PFSK-1 (cell line): ENCODE measurements around the gene ATF7.

Experiments used
- FOXP2 ChIP-seq: optimal IDR thresholded peaks from 2 replicates; pipeline ENCODE3; 2011; ENCODE audit warnings: borderline replicate concordance, control low read depth, inconsistent platforms; ENCODE audit not compliant: insufficient read depth; ENCODE audit errors: extremely low read length, extremely low read depth
- POLR2AphosphoS5 ChIP-seq: IDR thresholded peaks from 2 replicates; pipeline ENCODE4 v1.6.1; 2012; ENCODE audit warnings: low read depth, mild to moderate bottlenecking, control low read depth, low read length, moderate library complexity
- SIN3A ChIP-seq: IDR thresholded peaks from 2 replicates; pipeline ENCODE4 v1.6.1; 2012; ENCODE audit warnings: mild to moderate bottlenecking, low read length, moderate library complexity, borderline replicate concordance; ENCODE audit not compliant: insufficient read depth
- TAF1 ChIP-seq: IDR thresholded peaks from 2 replicates; pipeline ENCODE4 v1.6.1; 2012; ENCODE audit warnings: low read length, control low read depth, borderline replicate concordance; ENCODE audit not compliant: insufficient read depth
- TF ChIP-seq, protein P1 (sequence below), 2 experiments: IDR thresholded peaks; 2 replicates each; pipeline versions ENCODE4 v1.6.1 to v1.8.0; 2011 to 2012; ENCODE audit warnings: low read depth in 2 of 2, low read length in 2 of 2, control low read depth in 1 of 2, inconsistent platforms in 1 of 2, mild to moderate bottlenecking in 1 of 2, moderate library complexity in 1 of 2; ENCODE audit not compliant: insufficient read depth in 1 of 2

The ATF7 gene

DNA sequence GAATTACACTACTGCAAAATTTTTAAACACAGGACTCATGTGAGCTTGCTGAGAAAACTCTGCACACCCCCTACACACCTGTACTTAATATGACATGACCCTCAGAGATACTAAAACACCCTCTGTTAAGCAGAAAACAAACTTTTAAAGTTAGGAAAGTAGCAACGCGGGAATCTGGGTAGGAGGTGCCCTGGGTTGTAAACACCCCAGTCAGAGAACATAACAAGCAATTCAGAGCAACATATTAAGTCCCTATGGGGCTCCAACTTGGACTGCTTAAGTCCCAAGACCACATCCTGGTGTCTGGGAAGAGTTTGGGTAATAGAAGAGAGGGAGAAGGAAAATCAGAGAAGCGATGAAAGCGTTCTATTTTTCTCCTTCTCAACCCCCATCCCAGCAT is 1.2 kb downstream of the ATF7 start:
- TF ChIP-seq TAF1, result no peak
- no peak for TF ChIP-seq POLR2AphosphoS5
- TF ChIP-seq SIN3A, result no peak
- TF ChIP-seq, protein P1, sequence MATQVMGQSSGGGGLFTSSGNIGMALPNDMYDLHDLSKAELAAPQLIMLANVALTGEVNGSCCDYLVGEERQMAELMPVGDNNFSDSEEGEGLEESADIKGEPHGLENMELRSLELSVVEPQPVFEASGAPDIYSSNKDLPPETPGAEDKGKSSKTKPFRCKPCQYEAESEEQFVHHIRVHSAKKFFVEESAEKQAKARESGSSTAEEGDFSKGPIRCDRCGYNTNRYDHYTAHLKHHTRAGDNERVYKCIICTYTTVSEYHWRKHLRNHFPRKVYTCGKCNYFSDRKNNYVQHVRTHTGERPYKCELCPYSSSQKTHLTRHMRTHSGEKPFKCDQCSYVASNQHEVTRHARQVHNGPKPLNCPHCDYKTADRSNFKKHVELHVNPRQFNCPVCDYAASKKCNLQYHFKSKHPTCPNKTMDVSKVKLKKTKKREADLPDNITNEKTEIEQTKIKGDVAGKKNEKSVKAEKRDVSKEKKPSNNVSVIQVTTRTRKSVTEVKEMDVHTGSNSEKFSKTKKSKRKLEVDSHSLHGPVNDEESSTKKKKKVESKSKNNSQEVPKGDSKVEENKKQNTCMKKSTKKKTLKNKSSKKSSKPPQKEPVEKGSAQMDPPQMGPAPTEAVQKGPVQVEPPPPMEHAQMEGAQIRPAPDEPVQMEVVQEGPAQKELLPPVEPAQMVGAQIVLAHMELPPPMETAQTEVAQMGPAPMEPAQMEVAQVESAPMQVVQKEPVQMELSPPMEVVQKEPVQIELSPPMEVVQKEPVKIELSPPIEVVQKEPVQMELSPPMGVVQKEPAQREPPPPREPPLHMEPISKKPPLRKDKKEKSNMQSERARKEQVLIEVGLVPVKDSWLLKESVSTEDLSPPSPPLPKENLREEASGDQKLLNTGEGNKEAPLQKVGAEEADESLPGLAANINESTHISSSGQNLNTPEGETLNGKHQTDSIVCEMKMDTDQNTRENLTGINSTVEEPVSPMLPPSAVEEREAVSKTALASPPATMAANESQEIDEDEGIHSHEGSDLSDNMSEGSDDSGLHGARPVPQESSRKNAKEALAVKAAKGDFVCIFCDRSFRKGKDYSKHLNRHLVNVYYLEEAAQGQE (IDR thresholded peaks at IDR 0.05; ENCODE audit: insufficient read depth in 1 of 2, low read depth in 2 of 2, low read length in 2 of 2), result no peak
- no peak for TF ChIP-seq FOXP2

DNA sequence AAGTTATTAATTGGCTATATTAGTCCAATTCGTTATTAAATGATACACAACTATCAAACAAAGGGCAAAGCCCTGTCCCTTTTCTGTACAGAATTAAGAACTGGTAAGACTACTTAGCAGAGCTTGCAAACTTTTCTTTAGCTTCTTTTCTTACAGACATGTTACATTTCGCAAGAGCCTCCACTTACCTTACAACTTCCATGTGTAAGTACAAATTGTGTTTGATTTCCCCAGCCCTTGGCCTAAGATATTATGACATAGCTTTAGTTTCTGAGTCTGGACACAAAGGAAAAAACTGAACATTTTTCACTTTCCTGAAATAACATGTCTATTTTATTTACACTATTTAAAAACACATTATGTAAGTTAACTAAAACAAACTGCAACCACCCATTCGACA is 1.7 kb downstream of the ATF7 start:
- TF ChIP-seq, protein P1 (IDR thresholded peaks at IDR 0.05; ENCODE audit: insufficient read depth in 1 of 2, low read depth in 2 of 2, low read length in 2 of 2), result no peak
- TF ChIP-seq POLR2AphosphoS5 (no peak), SIN3A (no peak), TAF1 (no peak), FOXP2 (no peak)

DNA sequence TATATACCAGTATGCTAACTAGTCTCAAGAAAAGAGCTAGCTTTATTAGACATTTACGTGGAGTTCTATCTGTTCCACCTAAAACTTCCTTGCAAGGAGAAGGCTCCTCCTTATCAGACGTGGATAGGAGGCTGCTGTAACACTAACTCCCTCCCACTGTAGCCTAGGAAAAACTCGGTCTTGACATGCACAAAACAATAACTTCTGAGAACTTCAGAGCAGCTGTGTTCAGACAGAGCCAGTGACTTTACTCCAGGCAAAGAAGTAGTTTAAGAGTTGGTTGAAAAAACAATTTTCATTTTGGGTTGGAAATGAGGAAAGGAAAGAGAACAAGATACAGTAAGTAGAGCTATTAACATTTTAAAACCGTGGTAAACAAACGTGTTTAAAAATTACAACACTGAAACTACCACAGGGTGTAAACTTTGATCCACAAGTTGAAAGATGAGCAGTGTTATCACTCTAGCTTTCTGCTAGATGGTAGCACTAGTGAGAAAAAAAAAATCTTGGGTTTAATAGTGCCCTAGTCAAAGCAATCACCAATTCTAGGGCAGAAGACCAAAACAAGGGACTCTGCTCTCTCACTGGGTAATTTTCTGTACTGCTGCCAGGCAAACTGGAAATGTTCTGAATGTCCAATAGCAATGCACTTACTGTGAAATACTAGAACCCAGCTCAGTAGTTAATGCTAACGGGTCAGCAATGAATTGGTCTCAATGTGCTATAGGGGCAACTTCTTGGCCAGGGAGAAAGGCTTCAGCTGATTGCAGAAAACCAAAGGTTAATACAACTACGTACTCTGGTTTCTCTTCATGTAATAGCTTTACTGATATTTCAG is 2.4 kb downstream of the ATF7 start:
- no peak for TF ChIP-seq POLR2AphosphoS5

DNA sequence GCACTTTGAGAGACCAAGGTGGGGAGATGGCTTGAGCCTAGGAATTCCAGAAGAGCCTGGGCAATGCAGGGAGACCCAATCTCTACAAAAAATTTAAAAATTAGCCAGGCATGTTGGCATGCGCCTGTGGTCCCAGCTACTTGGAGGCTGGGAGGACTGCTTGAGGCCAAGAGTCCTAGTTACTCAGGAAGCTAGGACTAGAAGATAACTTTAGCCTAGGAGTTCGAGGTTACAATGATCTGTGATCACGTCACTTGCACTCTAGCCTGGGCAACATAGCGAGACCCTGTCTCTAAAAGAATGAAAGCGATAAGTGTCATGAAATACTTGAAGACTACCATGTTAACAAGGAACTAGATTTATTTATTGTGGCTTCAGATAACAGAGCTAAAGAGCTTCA is 3.5 kb downstream of the ATF7 start:
- TF ChIP-seq, protein P1 (IDR thresholded peaks at IDR 0.05; ENCODE audit: insufficient read depth in 1 of 2, low read depth in 2 of 2, low read length in 2 of 2), result no peak
- TF ChIP-seq SIN3A (no peak), TAF1 (no peak), POLR2AphosphoS5 (no peak), FOXP2 (no peak)

DNA sequence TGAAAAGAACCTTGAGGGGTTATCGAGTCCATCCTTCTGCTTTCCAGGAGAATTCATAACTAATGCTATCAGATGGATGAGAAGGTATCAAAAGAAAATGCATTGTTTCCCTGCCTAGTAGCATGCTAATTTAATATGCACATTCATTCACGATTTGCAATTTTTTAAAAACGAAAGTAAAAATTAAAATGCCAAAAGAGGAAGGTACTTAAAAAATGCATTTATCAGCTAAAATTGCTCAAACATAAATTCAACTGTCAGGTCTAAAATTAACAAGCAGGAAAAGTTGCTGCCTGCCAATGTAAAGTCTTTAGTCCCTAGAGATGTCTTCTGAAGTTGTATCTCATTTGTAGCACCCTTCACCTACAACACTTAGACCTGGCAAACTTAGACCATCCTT is 7.9 kb downstream of the ATF7 start:
- TF ChIP-seq, protein P1 (IDR thresholded peaks at IDR 0.05; ENCODE audit: insufficient read depth in 1 of 2, low read depth in 2 of 2, low read length in 2 of 2), result no peak
- TF ChIP-seq SIN3A (no peak), FOXP2 (no peak), TAF1 (no peak), POLR2AphosphoS5 (no peak)
